ENCODE measurements around the gene ZSCAN29. TPM values are rescaled to one million over a fixed set of nuclear protein-coding genes. Genes with fewer than 3 reads are reported as not detected.

Gene ZSCAN29
- total RNA-seq, 1 experiment from 2014 or later: 32.8 TPM

DNA sequence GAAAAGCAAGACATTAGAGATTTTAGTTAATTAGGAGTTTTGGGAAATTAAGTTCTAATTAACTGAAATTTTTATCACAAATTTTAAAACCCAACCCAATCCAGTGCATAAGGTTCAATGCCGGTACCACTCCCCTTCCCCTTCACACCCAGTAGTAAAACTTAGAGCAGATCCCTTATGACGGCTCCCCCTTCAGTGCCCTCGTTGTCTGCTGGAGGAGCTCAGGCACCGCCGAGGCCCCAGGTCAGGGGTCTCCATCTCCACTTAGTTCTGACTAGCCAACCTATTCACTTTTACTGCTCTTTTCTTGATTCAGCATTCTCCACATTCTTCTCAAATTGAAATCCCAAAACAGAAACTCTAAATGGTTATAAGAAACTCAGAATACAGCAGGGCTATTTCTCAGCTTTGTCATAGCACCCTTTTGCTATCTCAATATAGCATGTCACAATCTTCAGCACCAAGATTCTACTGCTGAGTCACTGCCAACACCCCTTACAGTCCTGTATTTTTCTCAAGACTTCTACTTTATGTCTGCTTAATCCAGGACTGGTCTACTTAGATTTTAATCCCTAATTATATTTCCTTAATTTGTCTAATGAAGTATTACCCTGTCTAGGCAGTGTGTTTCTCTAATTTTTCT, 39.9 kb upstream of the ZSCAN29 start:
- H3K9me3 ChIP-seq (ENCODE audit: control insufficient read depth, insufficient read depth, low read depth, low read length): no peaks in the 10 kb centered on the region
- in situ Hi-C loops (cut with HindIII; ENCODE audit: low pct_unique_long_range_greater_than_20kb, low sequenced_read_pairs): no loop called here
- DNase-seq (ENCODE audit: low read depth, low spot score): no peak
- intact Hi-C loops (cut with micrococcal nuclease; ENCODE audit: unreplicated experiment): no loop called here
- ATAC-seq: no peak
- TF ChIP-seq POLR2AphosphoS5 (IDR thresholded peaks at IDR 0.05; ENCODE audit: low read depth, low read length) (no peak), TCF7L2 (IDR thresholded peaks at IDR 0.05; ENCODE audit: low read depth, low read length) (no peak), REST (IDR thresholded peaks at IDR 0.05; ENCODE audit: insufficient read depth in 1 of 2, low read depth in 2 of 2, low read length in 1 of 2) (no peak), SIN3A (IDR thresholded peaks at IDR 0.05; ENCODE audit: borderline replicate concordance, insufficient read depth, low read depth, low read length) (no peak)
- TF ChIP-seq, protein P1, sequence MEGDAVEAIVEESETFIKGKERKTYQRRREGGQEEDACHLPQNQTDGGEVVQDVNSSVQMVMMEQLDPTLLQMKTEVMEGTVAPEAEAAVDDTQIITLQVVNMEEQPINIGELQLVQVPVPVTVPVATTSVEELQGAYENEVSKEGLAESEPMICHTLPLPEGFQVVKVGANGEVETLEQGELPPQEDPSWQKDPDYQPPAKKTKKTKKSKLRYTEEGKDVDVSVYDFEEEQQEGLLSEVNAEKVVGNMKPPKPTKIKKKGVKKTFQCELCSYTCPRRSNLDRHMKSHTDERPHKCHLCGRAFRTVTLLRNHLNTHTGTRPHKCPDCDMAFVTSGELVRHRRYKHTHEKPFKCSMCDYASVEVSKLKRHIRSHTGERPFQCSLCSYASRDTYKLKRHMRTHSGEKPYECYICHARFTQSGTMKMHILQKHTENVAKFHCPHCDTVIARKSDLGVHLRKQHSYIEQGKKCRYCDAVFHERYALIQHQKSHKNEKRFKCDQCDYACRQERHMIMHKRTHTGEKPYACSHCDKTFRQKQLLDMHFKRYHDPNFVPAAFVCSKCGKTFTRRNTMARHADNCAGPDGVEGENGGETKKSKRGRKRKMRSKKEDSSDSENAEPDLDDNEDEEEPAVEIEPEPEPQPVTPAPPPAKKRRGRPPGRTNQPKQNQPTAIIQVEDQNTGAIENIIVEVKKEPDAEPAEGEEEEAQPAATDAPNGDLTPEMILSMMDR (IDR thresholded peaks at IDR 0.05): no peak
- CTCF ChIA-PET: no interaction called here
- no TSS peak for BruUV-seq (replicated peaks)
- H3K27me3 ChIP-seq (ENCODE audit: control insufficient read depth, insufficient read depth, low read length): no peaks in the 10 kb centered on the region
- H3K36me3 ChIP-seq (ENCODE audit: control insufficient read depth, insufficient read depth, low read length): peaks cover 40% of the 10 kb centered on the region
- no peaks in the 10 kb centered on the region for H3K4me1 ChIP-seq (ENCODE audit: control insufficient read depth, insufficient read depth, low read length)
- POLR2A ChIA-PET: no interaction called here
- no peak overlapping the region for H3K27ac ChIP-seq (ENCODE audit: low read length)
- H3K4me3 ChIP-seq (ENCODE audit: low read depth in 2 of 2, low read length in 2 of 2): no peak overlapping the region

DNA sequence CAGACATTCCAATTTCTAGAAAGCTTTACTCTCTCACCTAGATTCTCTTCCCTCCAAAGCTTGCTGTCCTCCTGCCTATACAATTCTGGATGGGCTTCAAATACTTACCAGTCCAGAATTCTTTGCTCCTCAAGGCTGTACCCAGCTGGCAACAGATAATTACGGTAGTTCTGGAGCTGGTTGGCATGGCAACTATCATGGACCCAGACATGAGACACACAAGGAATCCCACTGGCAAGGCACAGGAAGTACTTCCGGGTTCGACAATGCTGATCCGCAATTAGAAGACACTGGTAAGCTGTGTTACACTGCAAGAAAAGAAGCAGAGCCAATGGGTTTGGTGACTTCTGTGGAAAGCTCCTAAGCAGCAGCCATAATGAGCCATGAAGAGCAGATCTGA, 37.9 kb upstream of the ZSCAN29 start:
- CTCF ChIA-PET: no interaction called here
- H3K27ac ChIP-seq (ENCODE audit: low read length): no peak overlapping the region
- POLR2A ChIA-PET: no interaction called here

DNA sequence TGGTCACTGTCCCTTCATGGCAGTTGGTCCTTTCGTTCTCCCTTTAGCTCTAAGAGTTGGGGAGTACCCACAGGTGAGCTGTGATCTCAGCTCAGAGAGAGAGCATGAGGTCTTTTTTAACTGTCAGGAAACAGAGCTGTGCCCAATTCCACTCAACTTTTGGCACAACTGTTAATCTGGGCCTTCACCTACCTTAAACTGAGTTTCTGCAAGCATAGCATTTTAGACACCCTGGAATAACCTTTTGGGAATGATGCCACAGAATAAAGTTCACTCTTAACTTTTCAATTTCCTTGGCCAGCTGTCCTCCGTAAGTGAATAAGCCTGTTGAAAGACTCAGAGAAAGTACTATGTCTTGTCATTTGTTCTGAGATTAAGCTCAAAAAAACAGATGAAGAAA, 36.0 kb upstream of the ZSCAN29 start:
- no peak for ATAC-seq
- BruUV-seq (replicated peaks): TSS peak; percentile 29
- H3K27me3 ChIP-seq (ENCODE audit: control insufficient read depth, insufficient read depth, low read length): no peaks in the 10 kb centered on the region
- ChIA-PET POLR2A (no interaction called here), CTCF (no interaction called here)
- H3K36me3 ChIP-seq (ENCODE audit: control insufficient read depth, insufficient read depth, low read length): peaks cover 50% of the 10 kb centered on the region
- no peaks in the 10 kb centered on the region for H3K9me3 ChIP-seq (ENCODE audit: control insufficient read depth, insufficient read depth, low read depth, low read length)
- H3K27ac ChIP-seq (ENCODE audit: low read length): no peak overlapping the region
- H3K4me1 ChIP-seq (ENCODE audit: control insufficient read depth, insufficient read depth, low read length): no peaks in the 10 kb centered on the region
- in situ Hi-C loops (cut with HindIII; ENCODE audit: low pct_unique_long_range_greater_than_20kb, low sequenced_read_pairs): no loop called here
- no peak for TF ChIP-seq SIN3A (IDR thresholded peaks at IDR 0.05; ENCODE audit: borderline replicate concordance, insufficient read depth, low read depth, low read length)
- TF ChIP-seq, protein P1 (IDR thresholded peaks at IDR 0.05): no peak
- TF ChIP-seq REST (IDR thresholded peaks at IDR 0.05; ENCODE audit: insufficient read depth in 1 of 2, low read depth in 2 of 2, low read length in 1 of 2): no peak
- TF ChIP-seq POLR2AphosphoS5 (IDR thresholded peaks at IDR 0.05; ENCODE audit: low read depth, low read length): no peak
- TF ChIP-seq TCF7L2 (IDR thresholded peaks at IDR 0.05; ENCODE audit: low read depth, low read length): no peak
- H3K4me3 ChIP-seq (ENCODE audit: low read depth in 2 of 2, low read length in 2 of 2): no peak overlapping the region
- DNase-seq (ENCODE audit: low read depth, low spot score): no peak
- intact Hi-C loops (cut with micrococcal nuclease; ENCODE audit: unreplicated experiment): no loop called here

More for the DNA sequence above, 37.9 kb upstream of the ZSCAN29 start:
- in situ Hi-C loops (cut with HindIII; ENCODE audit: low pct_unique_long_range_greater_than_20kb, low sequenced_read_pairs): no loop called here
- no peaks in the 10 kb centered on the region for H3K27me3 ChIP-seq (ENCODE audit: control insufficient read depth, insufficient read depth, low read length)
- BruUV-seq (replicated peaks): no TSS peak
- ATAC-seq: no peak
- DNase-seq (ENCODE audit: low read depth, low spot score): no peak
- no peaks in the 10 kb centered on the region for H3K9me3 ChIP-seq (ENCODE audit: control insufficient read depth, insufficient read depth, low read depth, low read length)
- H3K4me3 ChIP-seq (ENCODE audit: low read depth in 2 of 2, low read length in 2 of 2): no peak overlapping the region
- no peaks in the 10 kb centered on the region for H3K4me1 ChIP-seq (ENCODE audit: control insufficient read depth, insufficient read depth, low read length)
- intact Hi-C loops (cut with micrococcal nuclease; ENCODE audit: unreplicated experiment): no loop called here
- no peak for TF ChIP-seq TCF7L2 (IDR thresholded peaks at IDR 0.05; ENCODE audit: low read depth, low read length)
- peaks cover 52% of the 10 kb centered on the region for H3K36me3 ChIP-seq (ENCODE audit: control insufficient read depth, insufficient read depth, low read length)
